Activated naive CD8-positive, alpha-beta T cell treated with anti-CD3 and anti-CD28 coated beads, Interleukin-2, amount 50 U/mL, for 16 hours (primary cell): ENCODE measurements around the gene IL27RA.

Experiments used
- DNase-seq: peaks from one replicate; pipeline ENCODE4 v3.0.0-alpha.2; 2020; ENCODE audit warnings: low read depth, low spot score

IL27RA gene

DNA sequence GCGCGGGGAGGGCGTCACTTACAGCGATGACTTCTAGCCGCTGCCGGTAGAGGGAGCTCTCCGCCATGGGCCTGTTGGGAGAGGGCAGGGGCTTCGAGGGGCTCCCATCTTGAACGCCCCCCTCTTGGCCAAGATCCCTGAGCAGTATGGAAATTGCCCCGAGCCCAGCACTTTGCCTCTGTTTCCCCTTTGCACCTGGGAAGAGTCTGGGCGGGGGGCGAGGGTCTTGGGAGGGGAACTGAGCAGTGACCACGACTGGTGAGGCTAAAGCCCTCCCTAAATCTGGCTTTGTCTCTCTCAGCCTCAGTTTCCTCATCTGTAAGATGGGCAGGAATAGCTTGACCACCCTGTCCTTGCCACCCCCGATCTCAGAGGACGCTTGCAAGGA, 27.5 kb downstream of the IL27RA start:
- DNase-seq = no peak

DNA sequence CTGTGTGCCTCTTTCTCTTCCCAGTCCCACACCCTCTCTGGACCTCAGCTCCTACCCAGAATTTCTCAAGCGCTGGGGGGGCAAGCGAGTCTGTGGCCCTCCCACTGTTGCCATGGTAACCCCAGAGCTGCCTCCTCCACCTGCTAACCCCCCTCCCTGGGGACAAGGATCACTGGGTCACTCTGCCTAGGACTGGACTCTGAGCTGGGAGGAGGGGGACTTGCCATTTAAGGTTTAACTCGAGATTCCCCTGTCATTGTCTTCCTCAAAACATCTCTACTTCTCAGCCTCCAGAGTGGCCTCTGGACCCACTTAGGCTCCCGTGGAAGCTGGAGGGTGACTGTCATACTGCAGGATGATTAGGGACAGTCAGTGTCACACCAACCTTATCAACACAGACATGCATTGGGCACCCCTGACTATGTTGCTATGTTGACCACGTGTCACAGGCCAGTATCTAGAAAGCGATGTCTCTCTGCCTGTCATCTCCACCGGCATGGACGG, 28.1 kb downstream of the IL27RA start:
- no peak for DNase-seq

DNA sequence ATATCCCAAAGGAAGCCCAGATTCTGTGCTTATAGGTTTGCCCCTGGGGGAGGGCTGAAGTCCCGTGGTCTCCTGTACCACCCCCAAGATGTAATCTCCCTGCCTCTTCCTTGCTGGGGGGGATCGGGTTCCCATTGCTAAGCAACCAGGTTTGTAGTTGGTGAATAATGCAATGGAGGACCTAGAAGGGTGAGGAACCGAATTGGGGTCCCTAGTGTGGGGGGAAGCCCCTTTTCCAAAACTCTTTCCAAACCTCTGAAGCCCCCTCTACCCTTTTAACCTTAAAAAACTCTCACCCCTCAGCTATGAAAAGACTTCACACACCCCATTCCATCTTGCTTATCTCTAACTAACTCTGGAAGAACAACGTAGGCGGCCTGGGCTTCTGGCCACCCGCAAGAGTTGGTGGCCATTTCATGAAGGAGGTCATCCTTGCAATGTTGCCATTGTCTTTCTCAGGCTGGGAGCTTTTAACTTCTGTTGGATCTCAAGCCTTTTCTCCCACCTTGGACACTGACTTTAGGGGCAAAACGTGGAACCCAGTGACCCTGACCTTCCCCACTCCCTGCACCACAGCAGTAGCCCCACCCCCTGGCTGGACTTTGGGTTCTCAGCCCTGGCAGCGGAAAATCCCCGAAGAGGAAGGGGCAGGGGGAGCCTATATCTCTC, 29.7 kb downstream of the IL27RA start:
- no peak for DNase-seq

DNA sequence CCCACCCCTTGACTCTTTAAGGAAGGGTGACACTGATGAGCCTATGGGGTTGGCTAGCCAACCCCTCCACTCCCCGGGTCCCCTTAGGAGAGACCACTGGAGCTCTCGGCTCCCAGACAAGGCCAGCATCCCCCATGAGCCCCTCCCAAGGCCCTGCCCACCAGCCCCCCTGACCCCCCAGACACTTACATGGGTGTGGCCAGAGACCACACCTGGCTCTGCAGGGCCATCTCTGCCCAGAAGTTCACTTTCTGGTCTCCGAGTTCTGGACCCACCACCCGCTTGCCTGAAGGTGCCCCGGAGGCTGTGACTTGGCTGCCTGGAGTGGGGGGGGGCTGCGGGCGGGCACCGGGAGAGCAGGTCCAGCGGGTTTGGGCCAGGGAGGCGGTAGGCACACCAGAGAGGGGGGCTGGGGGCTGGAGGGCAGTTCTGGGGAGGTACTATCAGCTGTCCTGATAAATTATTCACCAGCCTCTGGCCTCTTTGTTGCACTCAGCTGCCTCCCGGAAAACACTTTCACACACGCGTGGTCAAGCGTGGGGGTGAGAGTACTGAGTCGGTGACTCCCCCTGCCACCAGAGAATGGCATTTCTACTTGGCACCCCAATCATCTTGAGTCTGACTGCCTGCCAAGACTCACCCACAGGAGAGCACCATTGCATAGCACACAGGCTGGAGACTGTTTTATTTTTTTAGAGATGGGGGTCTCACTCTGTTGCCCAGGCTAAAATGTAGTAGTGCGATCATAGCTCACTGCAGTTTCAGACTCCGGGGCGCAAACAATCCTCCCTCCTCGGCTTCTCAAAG, 30.4 kb downstream of the IL27RA start, which contains the start of gene PALM3:
TSS of gene PALM3 (minus strand) at position 326 of the 807 bp plus-strand sequence. CDS start at position 230, 96 bp downstream.
- no peak for DNase-seq

DNA sequence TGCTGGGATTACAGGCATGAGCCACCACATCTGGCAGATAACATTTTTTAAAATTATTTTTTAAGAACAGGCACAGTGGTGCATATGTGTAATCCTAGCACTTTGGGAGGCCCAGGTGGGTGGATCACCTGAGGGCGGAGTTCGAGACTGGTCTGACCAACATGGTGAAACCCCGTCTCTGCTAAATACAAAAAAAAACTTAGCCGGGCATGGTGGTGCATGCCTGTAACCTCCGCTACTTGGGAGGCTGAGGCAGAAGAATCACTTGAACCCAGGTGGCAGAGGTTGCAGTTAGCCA, 30.9 kb downstream of the IL27RA start:
- DNase-seq = no peak

DNA sequence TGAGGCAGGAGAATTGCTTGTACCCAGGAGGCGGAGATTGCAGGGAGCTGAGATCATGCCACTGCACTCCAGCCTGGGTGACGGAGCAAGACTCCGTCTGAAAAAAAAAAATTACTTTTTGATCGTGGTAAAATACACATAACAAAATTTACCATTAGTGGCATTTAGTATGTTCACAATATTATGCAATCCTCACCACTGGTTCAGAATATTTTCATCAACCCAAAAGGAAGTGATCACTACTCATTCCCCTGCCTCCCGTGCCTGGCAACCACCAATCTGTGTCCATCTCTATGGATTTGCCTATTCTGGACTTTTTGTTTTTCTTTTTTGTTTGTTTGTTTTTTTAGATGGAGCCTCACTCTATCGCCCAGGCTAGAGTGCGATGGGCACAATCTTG, 31.5 kb downstream of the IL27RA start:
- DNase-seq = no peak

DNA sequence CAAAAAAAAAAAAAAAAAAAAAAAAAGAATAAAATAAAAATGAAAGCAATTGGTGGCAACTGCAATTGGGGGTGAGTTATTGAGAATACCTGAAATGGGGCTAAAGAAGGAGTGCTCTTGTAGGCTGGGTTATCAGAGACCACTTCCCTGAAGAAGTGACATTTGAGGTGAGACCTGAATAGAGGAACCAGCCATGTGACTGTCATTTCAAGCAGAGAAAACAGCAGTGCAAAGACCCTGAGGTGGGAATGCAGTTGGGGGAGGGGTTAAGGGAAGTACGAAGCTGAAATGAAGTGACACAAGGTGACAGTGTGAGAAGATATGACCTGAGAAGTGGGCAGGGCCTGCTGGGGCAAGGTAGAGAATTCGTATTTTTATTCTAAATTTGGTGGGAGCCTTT, 34.6 kb downstream of the IL27RA start:
- DNase-seq = no peak

DNA sequence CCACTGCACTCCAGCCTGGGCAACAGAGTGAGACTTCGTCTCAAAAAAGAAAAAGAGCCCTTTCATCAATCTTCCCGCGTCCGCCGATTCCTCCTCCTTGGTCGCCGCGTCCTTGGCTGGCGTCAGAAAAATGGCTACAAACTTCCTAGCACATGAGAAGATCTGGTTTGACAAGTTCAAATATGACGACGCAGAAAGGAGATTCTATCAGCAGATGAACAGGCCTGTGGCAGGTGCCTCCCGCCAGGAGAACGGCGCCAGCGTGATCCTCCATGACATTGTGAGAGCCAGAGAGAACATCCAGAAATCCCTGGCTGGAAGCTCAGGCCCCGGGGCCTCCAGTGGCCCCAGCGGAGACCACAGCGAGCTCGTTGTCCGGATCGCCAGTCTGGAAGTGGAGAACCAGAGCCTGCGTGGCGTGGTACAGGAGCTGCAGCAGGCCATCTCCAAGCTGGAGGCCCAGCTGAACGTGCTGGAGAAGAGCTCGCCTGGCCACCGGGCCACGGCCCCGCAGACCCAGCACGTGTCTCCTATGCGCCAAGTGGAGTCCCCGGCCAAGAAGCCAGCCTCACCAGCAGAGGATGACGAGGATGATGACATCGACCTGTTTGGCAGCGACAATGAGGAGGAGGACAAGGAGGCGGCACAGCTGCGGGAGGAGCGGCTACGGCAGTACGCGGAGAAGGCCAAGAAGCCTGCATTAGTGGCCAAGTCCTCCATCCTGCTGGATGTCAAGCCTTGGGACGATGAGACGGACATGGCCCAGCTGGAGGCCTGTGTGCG, 38.9 kb downstream of the IL27RA start:
- no peak for DNase-seq

DNA sequence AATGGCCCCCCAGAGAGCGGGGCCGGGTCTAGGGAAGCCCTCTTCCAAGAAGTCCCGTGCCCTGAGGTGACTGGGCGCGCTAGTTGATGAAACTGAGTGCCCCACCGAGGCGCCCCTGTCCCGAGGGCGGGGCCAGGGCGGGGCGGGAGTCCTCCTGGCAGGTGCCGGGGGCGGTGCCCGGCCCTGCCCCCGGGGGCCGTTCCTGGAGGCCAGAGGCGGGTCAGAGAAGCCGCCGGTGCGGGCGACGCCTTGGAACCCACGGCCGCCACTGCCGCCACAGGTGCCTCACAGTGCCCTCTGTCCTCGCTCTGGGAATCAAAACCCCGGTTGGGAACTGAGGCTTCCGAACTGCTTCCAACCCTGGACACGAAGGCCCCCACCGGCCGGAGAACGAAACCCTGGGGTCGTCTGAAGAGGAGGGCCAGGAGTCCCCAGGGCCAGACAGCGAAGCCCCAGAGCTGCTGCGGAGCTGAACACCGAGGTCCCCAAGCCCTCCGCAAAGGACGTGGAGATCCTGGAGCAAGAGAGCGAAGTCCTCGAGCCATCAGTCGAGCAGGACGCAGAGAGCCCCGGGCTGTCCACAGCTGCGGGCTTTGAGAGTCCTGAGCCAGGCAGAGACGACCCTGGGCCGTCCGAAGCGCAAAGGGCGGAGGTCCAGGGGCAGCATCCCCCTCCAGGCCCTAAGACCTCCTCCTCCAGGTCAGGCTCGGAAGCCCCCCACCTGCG, 41.1 kb downstream of the IL27RA start, which contains the start of gene MISP3:
TSS of gene MISP3 (plus strand) at position 252 of the 726 bp plus-strand sequence. CDS start 524 bp downstream, outside the sequence.
- DNase-seq = no peak

DNA sequence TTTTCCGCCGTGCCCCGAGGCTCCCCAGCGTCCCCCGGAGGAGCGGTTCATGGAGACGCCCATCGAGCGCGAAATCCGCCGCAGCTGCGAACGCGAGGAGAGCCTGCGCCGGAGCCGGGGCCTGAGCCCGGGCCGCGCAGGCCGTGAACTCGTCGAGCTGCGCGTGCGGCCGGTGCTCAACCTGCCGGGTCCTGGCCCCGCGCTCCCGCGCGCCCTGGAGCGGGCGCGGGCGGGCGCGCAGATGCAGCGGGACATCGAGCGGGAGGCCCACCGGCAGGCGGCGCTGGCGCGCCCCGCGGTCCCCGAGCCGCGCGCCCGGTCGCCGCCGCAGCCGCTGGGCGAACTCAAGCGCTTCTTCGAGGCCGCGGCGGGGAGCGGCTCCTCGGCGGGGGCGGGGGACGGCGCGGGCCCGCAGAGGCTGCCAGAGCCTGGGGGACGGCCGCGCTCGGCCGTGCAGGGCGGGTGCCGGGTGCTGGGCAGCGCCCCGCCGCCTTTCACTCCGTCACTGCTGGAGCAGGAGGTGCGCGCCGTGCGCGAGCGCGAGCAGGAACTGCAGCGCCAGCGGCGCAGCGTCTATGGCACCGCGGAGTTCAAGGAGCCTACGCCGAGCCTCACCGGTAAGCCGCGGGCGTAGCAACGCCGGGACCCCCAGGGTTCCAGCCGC, 41.8 kb downstream of the IL27RA start:
- peak; percentile 39 for DNase-seq

DNA sequence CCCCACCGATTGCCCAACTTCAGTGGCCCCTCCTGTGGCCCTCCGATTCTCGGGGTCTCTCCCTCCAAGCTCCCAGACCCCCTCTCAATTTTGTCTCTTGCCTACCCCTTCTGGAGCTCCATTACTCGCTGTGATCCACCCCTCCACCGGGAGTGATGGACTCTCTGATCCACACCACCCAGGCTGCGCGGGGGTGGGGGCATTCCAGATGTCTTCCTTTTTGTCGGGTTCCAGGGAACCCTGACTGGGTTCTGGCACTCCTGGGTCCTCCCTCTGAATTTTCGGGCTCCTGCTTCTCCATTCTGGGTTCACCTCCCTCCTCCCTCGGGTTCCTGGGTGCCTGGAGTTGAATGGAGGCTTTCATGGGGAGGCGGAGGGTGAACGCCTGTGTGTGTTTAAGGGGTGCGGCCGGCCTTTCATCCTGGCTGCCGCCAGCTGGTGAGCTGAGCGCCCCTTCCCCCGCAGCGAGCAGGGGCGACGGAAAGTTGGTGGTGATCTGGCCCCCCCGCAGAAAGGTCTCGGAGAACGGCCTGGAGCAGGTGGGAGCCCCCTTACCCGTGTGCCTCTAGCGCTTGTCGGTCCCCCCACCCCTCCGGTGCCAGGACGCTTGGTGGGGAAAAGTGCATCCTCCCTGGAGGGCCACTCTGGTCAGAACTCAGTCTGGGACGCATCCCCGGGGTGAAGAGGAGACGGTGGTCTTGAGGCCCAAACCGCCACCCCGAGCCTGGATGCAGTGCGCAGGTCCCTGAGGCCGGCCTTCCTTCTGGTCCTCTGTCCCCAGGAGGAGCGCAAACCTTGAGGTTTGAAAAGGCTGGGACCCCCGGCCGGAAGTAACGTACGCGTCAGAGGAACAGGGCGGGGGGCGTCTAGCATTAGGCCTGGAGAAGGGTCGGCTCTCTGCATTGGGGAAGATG, 42.6 kb downstream of the IL27RA start:
- no peak for DNase-seq

DNA sequence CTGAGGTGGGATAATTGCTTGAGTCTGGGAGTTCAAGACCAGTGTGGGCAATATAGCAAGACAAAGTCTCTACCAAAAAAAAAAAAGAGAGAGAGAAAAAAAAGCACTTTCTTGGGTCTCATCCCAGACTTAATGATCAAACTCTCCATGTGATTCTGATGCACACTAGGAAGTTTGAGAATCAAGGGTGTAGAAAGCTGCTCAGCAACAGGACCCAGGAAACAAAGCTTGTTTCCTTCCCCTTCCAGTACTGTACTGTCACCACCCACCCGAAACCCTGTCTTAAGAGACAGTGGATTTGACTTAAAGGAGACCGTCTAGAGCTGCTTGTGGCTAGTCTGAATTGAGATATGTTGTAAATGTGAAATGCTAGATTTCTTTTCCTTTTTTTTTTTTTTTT, 46.8 kb downstream of the IL27RA start:
- DNase-seq = no peak

DNA sequence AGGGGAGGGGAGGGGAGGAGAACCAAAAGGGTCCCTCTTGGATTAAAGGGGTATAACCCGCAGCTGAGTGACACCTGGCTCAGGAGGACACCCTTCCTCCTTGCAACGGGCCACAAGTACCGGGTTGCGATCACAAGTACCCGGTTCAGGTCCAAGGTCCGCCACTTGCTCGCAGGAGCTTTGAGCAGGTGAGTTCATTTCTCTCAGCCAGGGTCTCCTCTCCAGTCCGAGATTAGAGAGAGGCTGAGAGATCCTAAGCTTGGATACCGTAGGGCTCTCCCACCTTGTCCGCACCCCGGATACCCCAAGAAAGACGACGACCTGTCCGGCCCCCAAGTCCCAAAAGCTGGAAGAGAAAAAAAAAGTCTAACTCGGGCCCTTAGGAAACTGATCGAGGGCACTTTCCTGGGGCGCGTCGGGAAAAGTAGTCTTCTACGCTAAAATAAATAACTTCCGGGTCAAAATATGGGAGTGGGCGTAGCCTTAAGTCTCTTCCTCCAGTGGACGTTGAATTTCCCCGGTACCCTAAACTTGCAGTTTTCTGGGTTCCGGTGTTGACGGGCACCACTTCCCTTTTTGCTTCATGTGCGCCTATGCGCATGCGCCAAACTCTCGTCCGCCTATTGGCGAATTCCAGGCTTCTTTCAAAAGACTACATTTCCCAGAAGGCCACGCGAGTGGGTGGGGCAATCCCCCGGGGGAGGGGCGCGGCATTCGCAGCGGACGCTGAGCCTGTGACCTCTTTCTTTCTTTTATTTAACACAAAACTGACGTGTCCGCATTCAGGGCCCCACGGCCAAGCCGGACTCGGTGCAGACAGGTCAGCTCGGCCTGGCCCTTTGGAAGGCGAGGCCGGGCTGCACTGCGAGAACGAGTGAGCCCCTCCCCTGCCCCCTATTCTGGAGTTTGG, 49.6 kb downstream of the IL27RA start:
- peak; percentile 97 for DNase-seq

DNA sequence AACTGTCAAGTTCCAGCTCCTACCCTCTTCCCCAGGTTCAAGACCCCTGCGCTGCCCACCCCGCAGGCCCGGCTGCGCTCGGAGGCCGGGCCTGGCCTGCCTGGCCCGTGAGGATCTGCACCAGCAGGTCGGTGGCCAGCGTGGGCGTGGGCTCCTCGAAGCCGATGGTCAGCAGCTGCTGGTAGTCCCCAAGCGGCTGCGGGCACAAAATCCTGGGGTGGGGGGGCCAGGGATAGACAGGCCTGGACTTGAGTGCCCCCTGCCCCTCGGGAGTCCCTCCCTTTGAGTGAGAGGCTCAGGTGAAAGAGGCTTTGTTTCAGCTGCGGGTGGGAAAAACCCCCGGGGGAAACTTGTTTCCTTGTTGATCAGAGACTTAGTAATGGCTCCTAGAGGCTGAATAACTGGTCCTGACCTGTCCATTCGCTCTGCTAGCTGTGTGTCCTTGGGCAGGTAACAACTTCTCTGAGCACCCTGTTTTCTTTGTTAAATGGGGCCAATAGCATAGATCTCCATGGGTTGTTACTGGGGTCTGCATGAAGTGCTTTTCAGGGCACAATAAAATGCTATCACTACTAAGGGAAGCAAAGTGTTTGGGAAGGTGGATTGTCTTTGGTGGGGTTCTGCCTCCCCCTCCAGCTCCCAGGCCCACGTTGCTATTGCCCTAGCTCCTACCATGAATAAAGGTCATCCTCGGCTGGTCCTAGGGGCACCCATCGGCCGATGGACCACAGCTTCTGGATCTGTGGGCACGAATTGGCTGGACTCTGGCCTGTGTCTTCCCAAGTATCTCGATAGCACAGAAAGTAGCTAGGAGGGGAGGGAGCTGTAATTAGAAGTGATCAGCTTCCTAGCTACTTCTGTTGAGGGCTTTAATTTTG, 50.5 kb downstream of the IL27RA start:
- DNase-seq = no peak

DNA sequence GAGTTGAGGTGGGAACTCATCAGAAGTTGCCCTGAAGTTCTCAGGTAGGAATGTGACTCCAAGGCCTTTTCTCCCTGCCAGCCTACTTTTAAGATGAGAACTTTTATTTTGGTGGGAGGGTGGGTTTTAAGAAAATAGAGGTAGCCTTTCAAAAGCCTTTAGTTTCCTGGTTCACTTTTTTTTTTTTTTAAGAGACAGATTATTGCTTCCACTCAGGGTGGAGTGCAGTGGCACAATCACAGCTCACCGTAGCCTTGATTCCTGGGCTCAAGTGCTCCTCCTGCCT, 51.1 kb downstream of the IL27RA start:
- no peak for DNase-seq

DNA sequence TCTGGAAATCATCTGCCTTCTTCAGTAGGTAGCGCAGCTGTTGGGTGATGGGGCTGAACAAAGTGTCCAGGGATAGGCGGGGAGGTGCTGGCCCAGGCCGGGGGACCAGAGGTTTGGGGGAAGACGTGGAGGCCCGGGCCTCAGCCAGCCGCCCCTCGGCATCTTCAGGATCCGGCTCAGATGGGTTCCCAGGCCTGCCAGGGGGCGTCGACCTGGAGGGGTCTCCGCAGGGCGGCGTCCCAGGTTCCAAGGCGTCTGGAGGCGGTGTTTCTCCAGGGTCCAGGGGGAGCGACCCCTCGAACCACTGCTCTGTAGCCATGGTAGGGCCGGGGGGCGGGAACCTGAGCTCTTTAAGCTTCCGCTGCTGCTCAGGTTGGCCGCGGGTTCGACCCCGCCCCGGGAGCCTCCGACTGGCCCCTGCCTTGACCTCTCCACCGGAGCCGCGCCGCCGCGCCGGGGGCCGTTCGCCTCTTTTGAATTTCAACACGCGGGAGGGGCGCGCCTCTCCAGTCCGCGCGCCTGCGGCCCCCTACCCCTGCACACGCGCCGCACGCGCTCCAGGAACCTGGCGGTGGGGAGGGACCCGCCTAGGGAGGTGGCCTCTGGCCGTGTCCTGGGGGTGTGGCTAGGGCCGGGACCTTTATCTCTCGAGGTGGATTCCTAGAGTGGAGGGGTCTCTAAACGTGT, 53.9 kb downstream of the IL27RA start, which contains the start of gene C19orf67:
TSS of gene C19orf67 (minus strand) at position 475 of the 687 bp plus-strand sequence. CDS start at position 319, 156 bp downstream.
- DNase-seq = no peak

DNA sequence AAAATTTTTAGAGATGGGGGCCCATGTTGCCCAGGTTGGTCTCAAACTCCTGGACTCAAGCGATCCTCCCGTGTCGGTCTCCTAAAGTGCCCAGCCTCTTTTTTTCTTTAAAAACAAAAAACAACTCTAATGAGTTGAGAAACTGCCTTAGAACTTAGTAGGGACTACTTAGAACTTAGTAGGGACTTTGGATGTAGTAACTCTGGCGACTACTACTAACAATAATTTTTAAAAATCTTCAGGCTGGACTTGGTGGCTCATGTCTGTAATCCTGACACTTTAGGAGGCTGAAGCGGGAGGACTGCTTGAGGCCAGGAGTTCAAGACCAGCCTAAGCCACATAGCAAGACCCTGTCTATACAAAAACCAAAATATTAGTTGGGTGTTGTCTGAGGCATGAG, 54.5 kb downstream of the IL27RA start:
- no peak for DNase-seq
